ENCODE measurements around the gene KIAA0930.

DNA sequence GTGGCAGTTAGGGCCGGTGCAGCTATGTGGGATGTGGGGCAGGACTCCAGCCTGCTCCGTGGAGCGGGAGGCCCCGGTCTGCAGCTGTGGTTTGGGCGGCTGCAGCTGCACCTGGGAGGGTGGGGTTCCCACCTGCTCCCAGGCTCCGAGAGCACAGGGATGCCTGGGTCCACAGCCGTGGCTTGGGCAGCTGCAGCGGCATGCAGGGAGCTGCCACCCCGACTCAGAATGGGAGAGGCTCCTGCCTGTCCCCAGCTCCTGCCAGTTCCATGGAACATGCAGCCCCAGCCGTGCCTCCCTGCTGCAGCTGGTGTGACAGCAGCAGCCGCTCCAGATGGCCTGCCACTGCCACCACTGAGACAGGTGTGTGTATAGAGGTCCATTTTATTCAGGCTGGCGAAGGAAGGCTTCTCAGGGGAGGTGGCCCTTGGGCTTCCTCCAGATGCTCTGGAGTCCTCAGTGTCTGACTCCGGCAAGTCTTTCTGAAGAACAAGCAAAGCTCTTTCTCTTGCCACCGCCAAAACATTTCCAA, 22.3 kb upstream of the KIAA0930 start:
- TF ChIP-seq POLR2AphosphoS5 (IDR thresholded peaks at IDR 0.05; ENCODE audit: low read depth, low read length) (no peak), POLR2A (IDR thresholded peaks at IDR 0.05; ENCODE audit: low read depth, low read length) (no peak)

All from GM12892 (cell line).